ENCODE results near the gene DLG4. TPM values are rescaled to one million over a fixed set of nuclear protein-coding genes. Genes with fewer than 3 reads are reported as not detected.

DLG4 gene
- total and polyA plus RNA-seq, 2 donors (not counting 1 experiment from before 2014, with no cell fraction given) = 2.0 to 12.5 TPM

GRCh38 chr17:7174603-7175326, 44.9 kb downstream of the DLG4 start:
- Histone ChIP-seq H4K20me1 (ENCODE audit: control insufficient read depth, insufficient read depth, low read length, poor library complexity, severe bottlenecking) (no peaks in the 10 kb centered on the region), H3K27me3 (replicated peaks in 1 of 4; ENCODE audit: control extremely low read depth in 1 of 4, control insufficient read depth in 3 of 4, insufficient read depth in 4 of 4, low read length in 3 of 4) (peaks cover 0 to 54% (median 40%) of the 10 kb centered on the region in 4 experiments), H3K4me2 (replicated peaks; ENCODE audit: low read depth, low read length, poor library complexity, severe bottlenecking) (peak overlapping the region; percentile 60), H3K27ac (ENCODE audit: low read length in 2 of 2) (no peak overlapping the region), H3K9ac (ENCODE audit: low read length) (peak overlapping the region; percentile 8), H3K4me1 (ENCODE audit: control insufficient read depth in 2 of 2, insufficient read depth in 2 of 2, low read length in 2 of 2) (peaks cover 24 to 39% of the 10 kb centered on the region in 2 donors), H3K36me3 (replicated peaks in 1 of 2; ENCODE audit: control extremely low read depth in 1 of 2, control insufficient read depth in 1 of 2, extremely low read depth in 1 of 2, insufficient read depth in 2 of 2, low read length in 1 of 2) (no peaks in the 10 kb centered on the region), H3K9me3 (ENCODE audit: control extremely low read depth in 1 of 3, control insufficient read depth in 2 of 3, insufficient read depth in 1 of 3, low read length in 2 of 3) (peaks cover 0 to 11% (median 7%) of the 10 kb centered on the region in 3 donors), H2AFZ (ENCODE audit: insufficient read depth, low read depth, low read length, poor library complexity, severe bottlenecking) (peak overlapping the region; percentile 59), H3K79me2 (ENCODE audit: control insufficient read depth, insufficient read depth, low read length) (no peaks in the 10 kb centered on the region), H3K4me3 (ENCODE audit: control extremely low read depth in 1 of 5, extremely low read depth in 1 of 5, insufficient read depth in 1 of 5, low read depth in 2 of 5, low read length in 4 of 5) (peak overlapping the region in 1 of 5 experiments; percentile 5)
- CTCF ChIA-PET = interaction anchor here (0.6 kb wide), 1 partner anchor 15 kb away, joined by 3 read pairs; no protein-coding TSS in a partner anchor
- Mint-ChIP-seq H3K27me3 (peaks cover 12% of the 10 kb centered on the region), H3K27ac (no peak overlapping the region), H3K9me3 (ENCODE audit: insufficient read depth) (no peaks in the 10 kb centered on the region), H3K4me3 (no peak overlapping the region), H3K4me1 (peaks cover 13% of the 10 kb centered on the region)
- TF ChIP-seq CTCF (IDR thresholded peaks at IDR 0.05) (no peak), EZH2 (IDR thresholded peaks at IDR 0.05; ENCODE audit: borderline replicate concordance, insufficient read depth, low read depth, low read length, poor library complexity, severe bottlenecking) (no peak)
- ATAC-seq (ENCODE audit: low read depth) = no peak
- no peak for DNase-seq
- POLR2A ChIA-PET = no interaction called here
- WGBS (ENCODE audit: insufficient coverage) = 68% methylated on average over 7 of the region's 7 CpGs
- intact Hi-C loops (cut with micrococcal nuclease) = loop anchor here (5.0 kb wide), 1 partner anchor 42 kb away; no protein-coding TSS in a partner anchor

All from B cell (primary cell).